Activated T-cell treated with anti-CD3 and anti-CD28 coated beads, Interleukin-2, amount 50 U/mL, for 72 hours (primary cell): ENCODE measurements around the gene WWOX. TPM values are rescaled to one million over a fixed set of nuclear protein-coding genes. Genes with fewer than 3 reads are reported as not detected.

Source experiments
- ATAC-seq, 2 donors: fragments of 150-1000 bp; cut with Tn5 transposase; replicated peaks in 1 of 2; 2 replicates each; pipeline ENCODE4 v1.10.0; 2021; ENCODE audit warnings: moderate library complexity in 2 of 2, mild to moderate bottlenecking in 1 of 2
- DNase-seq, 2 donors: peaks; one replicate each; pipeline ENCODE4 v3.0.0; 2021 to 2022; ENCODE audit warnings: mixed read lengths in 1 of 2
- H3K27ac Mint-ChIP-seq: one replicate; pipeline ENCODE4 v1.8.0; 2022; ENCODE audit warnings: mild to moderate bottlenecking, moderate library complexity, mixed read lengths
- H3K27me3 Mint-ChIP-seq: one replicate; pipeline ENCODE4 v1.8.0; 2022; ENCODE audit warnings: low read depth, mixed read lengths
- H3K36me3 Mint-ChIP-seq, 2 donors: one replicate each; pipeline ENCODE4 v1.8.0; 2022; ENCODE audit warnings: mixed read lengths in 2 of 2, mild to moderate bottlenecking in 1 of 2; ENCODE audit not compliant: insufficient read depth in 2 of 2
- H3K4me1 Mint-ChIP-seq: one replicate; pipeline ENCODE4 v1.8.0; 2022; ENCODE audit warnings: low read depth, mixed read lengths
- H3K4me3 Mint-ChIP-seq, 2 donors: one replicate each; pipeline ENCODE4 v1.8.0; 2022; ENCODE audit warnings: mild to moderate bottlenecking in 2 of 2, mixed read lengths in 2 of 2, moderate library complexity in 2 of 2
- H3K9me3 Mint-ChIP-seq, 2 donors: one replicate each; pipeline ENCODE4 v1.8.0; 2022; ENCODE audit warnings: mixed read lengths in 2 of 2
- total RNA-seq, 2 donors: library from RNA; stranded (reverse); gene quantifications; one replicate each; pipeline ENCODE4 v1.2.3, GENCODE V29; 2022

The WWOX gene
- total RNA-seq, 2 donors from 2014 or later: 21.2 to 21.5 TPM

GRCh38 chr16:78170494-78170933 lies 71.1 kb downstream of the WWOX start:
- H3K9me3 Mint-ChIP-seq: no peaks in the 10 kb centered on the region
- ATAC-seq (no peak), DNase-seq (no peak)
- H3K27me3 Mint-ChIP-seq: no peaks in the 10 kb centered on the region
- no peaks in the 10 kb centered on the region for H3K4me1 Mint-ChIP-seq
- peaks cover 0 to 6% of the 10 kb centered on the region in 2 donors for H3K36me3 Mint-ChIP-seq
- no peak overlapping the region for H3K27ac Mint-ChIP-seq
- no peak overlapping the region for H3K4me3 Mint-ChIP-seq

DNA sequence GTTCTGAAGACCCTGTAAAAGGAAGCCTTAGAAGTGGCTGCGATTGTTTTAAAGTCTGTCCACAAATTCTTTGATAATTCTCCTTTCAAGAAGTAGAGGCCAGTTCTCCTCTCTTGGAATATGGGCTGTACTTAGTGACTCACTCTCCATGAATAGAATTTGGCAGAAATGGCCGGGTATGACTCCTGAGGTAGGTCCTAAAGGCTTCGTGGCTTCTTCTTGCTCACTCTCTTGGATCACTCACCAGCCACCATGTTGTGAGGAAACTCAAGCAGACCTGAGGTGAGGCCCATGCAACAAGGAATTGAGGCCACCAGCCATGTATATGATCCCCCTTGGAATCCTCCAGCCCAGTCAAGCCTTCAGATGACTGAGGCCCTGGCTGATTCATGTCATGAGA lies 75.8 kb downstream of the WWOX start:
- Mint-ChIP-seq H3K9me3 (no peaks in the 10 kb centered on the region), H3K27ac (no peak overlapping the region), H3K4me1 (no peaks in the 10 kb centered on the region), H3K4me3 (no peak overlapping the region), H3K36me3 (peaks cover 2 to 3% of the 10 kb centered on the region in 2 donors), H3K27me3 (no peaks in the 10 kb centered on the region)
- DNase-seq (no peak), ATAC-seq (no peak)

- Mint-ChIP-seq H3K9me3 (no peaks in the 10 kb centered on the region), H3K4me3 (no peak overlapping the region), H3K27ac (no peak overlapping the region), H3K27me3 (no peaks in the 10 kb centered on the region), H3K4me1 (no peaks in the 10 kb centered on the region), H3K36me3 (peaks cover 2 to 3% of the 10 kb centered on the region in 2 donors)
- no peak for ATAC-seq
- no peak for DNase-seq
Observed at GRCh38 chr16:78176435-78176834, 77.0 kb downstream of the WWOX start.

DNA sequence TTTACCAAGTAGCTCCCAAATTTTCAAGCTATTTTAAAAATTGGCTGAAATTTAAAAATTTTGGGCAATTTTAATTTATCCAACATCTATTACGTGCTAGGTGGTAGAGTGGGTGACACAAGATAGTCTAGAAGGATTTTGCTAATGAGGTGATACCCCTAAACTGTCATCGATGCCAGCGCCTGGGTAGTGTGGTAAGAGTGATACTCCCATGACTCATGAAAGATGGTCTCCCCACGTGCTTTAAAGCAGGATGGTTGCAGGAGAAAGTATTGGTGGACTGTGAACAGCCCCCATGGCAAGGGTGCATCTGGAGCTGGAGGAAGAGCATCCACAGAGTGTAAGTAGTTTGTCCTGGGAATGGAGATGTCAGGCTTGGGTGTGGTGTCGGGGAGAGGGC lies 77.8 kb downstream of the WWOX start:
- ATAC-seq (no peak), DNase-seq (no peak)
- H3K9me3 Mint-ChIP-seq: no peaks in the 10 kb centered on the region
- H3K4me3 Mint-ChIP-seq: no peak overlapping the region
- no peak overlapping the region for H3K27ac Mint-ChIP-seq
- no peaks in the 10 kb centered on the region for H3K4me1 Mint-ChIP-seq
- no peaks in the 10 kb centered on the region for H3K27me3 Mint-ChIP-seq
- H3K36me3 Mint-ChIP-seq: peaks cover 2 to 3% of the 10 kb centered on the region in 2 donors

- no peak for DNase-seq
- Mint-ChIP-seq H3K27me3 (no peaks in the 10 kb centered on the region), H3K9me3 (no peaks in the 10 kb centered on the region), H3K4me1 (no peaks in the 10 kb centered on the region), H3K4me3 (no peak overlapping the region), H3K27ac (no peak overlapping the region), H3K36me3 (peaks cover 2 to 3% of the 10 kb centered on the region in 2 donors)
- ATAC-seq: no peak
Observed at GRCh38 chr16:78177987-78178386, 78.5 kb downstream of the WWOX start.

GRCh38 chr16:78179666-78180065 lies 80.2 kb downstream of the WWOX start:
- no peak overlapping the region for H3K4me3 Mint-ChIP-seq
- no peak overlapping the region for H3K27ac Mint-ChIP-seq
- H3K27me3 Mint-ChIP-seq: no peaks in the 10 kb centered on the region
- H3K9me3 Mint-ChIP-seq: no peaks in the 10 kb centered on the region
- H3K36me3 Mint-ChIP-seq: peaks cover 0 to 2% of the 10 kb centered on the region in 2 donors
- H3K4me1 Mint-ChIP-seq: no peaks in the 10 kb centered on the region
- ATAC-seq (no peak), DNase-seq (no peak)

- no peaks in the 10 kb centered on the region for H3K9me3 Mint-ChIP-seq
- no peak for ATAC-seq
- H3K27ac Mint-ChIP-seq: no peak overlapping the region
- H3K4me1 Mint-ChIP-seq: no peaks in the 10 kb centered on the region
- no peak overlapping the region for H3K4me3 Mint-ChIP-seq
- no peak for DNase-seq
- peaks cover 0 to 2% of the 10 kb centered on the region in 2 donors for H3K36me3 Mint-ChIP-seq
- no peaks in the 10 kb centered on the region for H3K27me3 Mint-ChIP-seq
Observed at GRCh38 chr16:78180349-78180748, 80.9 kb downstream of the WWOX start.

DNA sequence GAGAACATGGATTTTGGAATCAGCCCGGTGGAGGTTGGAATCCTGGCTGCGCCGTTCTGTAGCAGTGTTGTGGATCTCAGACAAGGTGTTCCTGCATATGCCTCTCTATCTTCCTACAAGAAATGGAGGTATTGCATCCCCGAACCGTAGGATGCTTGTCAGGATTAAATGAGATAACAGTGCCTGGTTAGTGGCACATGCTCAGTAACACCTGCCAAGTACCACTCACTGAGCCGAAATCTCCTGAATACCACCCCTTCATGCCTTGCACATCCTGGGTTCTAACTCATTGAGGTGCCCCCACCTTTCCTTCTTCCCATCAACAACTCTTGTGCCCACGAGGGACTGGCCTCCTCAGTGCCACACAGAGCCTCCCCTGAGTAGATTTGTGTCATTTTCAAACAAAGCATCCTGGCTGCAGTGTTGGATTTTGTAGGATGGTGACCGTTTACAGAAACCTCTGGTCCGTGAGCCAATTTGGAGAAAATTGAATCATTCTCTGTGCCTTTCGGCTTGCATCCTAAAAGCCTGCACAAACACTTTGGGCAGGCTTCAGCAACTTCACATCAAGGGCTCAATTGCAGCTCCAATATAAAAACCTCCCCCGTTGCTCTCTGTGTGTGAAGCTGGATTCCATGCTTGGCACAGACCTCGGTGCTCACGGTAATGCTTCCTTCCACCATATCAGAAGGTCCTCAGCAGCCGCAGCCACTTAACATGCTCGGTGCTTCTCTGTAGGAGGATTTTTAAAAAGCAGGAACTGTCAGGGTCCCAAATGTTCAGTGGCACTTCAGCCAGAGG lies 84.2 kb downstream of the WWOX start:
- peaks cover 0 to 1% of the 10 kb centered on the region in 2 donors for H3K36me3 Mint-ChIP-seq
- no peaks in the 10 kb centered on the region for H3K4me1 Mint-ChIP-seq
- no peaks in the 10 kb centered on the region for H3K27me3 Mint-ChIP-seq
- H3K9me3 Mint-ChIP-seq: no peaks in the 10 kb centered on the region
- ATAC-seq: no peak
- no peak for DNase-seq
- H3K4me3 Mint-ChIP-seq: no peak overlapping the region
- no peak overlapping the region for H3K27ac Mint-ChIP-seq

DNA sequence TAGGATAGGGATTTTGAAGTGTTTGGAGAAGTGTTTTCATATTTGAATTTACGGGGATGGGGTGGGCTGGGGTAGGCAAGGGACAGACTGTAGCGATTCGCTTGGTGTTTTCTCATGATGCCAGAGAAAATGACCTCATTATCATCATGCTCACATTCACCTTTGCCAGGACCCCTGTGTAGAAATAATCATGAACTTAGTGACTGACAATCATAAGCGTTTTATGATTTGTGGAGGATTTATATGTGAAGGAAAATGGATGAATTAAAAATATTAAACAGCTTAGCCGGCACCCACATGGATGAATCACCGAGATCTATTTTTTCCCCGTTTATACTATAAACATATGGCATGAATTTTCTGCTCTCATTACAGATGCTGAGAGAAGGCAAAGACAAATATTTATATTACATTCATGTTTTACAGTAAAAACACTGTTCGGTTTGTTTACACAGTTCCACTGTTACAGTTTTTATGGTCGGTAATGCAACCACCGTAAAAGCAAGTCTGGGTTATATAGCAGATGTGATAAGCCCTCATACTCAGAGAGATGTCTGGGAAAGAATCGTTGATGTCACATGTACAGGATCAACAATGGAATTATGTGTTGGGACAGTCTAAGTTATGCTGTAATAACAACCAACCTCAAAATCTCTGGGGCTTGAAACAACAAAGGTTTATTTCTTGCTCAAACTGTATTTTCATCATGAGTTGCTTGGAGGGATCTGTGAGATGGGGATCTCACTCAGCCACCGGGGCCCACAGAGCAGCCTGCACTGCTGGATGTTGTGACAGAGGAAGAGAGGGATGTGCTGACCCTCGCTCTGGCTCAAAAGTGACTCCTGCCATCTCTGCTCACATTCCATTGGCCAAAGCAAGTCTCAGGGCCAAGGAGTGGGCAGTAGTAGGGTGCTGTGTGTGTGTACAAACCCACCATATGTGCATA lies 85.1 kb downstream of the WWOX start:
- Mint-ChIP-seq H3K36me3 (peaks cover 0 to 4% of the 10 kb centered on the region in 2 donors), H3K27ac (no peak overlapping the region), H3K4me1 (no peaks in the 10 kb centered on the region), H3K27me3 (no peaks in the 10 kb centered on the region), H3K4me3 (no peak overlapping the region), H3K9me3 (no peaks in the 10 kb centered on the region)
- DNase-seq (no peak), ATAC-seq (no peak)

- Mint-ChIP-seq H3K9me3 (peaks cover 0 to 4% of the 10 kb centered on the region in 2 donors), H3K36me3 (peaks cover 0 to 4% of the 10 kb centered on the region in 2 donors), H3K27me3 (no peaks in the 10 kb centered on the region), H3K27ac (no peak overlapping the region), H3K4me1 (no peaks in the 10 kb centered on the region), H3K4me3 (no peak overlapping the region)
- DNase-seq (no peak), ATAC-seq (no peak)
Observed at GRCh38 chr16:78189121-78189520, 89.7 kb downstream of the WWOX start.

DNA sequence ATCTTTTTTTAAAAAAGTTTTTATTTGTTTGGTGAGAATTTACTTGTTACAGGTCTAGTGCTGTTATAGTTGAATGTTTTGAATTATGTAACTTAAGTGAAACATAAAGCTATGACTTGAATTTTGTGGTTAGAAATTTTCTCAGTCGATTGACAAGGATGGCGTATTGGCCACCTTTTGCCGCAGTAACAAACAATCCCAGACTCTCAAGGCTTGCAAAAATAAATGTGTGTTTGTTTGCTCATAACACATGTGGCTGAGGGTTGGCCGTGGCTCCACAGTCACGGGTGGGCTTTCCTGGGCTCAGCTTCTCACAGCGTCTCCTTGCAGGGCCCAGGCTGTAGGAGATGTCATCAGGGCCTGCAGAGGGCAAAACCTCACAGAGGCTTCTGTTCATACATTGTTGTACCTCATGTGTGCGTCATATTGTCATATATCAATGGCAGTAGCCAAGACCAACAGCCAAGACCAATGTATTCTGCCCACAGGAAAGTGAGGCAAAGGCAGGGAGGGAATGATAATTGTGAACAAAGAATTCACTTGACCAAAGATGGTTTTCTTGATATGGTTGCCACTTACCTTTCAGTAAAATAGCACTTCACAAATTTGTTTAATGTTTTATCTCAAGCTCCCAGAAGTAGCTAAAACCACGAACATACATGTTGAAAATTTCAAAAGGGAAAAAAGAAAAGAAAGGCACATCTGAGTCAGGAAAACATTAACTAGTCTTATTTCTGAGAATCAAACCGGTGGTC lies 93.5 kb downstream of the WWOX start:
- peaks cover 0 to 4% of the 10 kb centered on the region in 2 donors for H3K9me3 Mint-ChIP-seq
- DNase-seq (no peak), ATAC-seq (no peak)
- H3K27me3 Mint-ChIP-seq: no peaks in the 10 kb centered on the region
- H3K36me3 Mint-ChIP-seq: peaks cover 0 to 4% of the 10 kb centered on the region in 2 donors
- H3K27ac Mint-ChIP-seq: no peak overlapping the region
- H3K4me1 Mint-ChIP-seq: no peaks in the 10 kb centered on the region
- H3K4me3 Mint-ChIP-seq: no peak overlapping the region

- DNase-seq: no peak
- H3K4me3 Mint-ChIP-seq: no peak overlapping the region
- no peaks in the 10 kb centered on the region for H3K36me3 Mint-ChIP-seq
- H3K27me3 Mint-ChIP-seq: no peaks in the 10 kb centered on the region
- ATAC-seq: no peak
- H3K4me1 Mint-ChIP-seq: no peaks in the 10 kb centered on the region
- H3K27ac Mint-ChIP-seq: no peak overlapping the region
- H3K9me3 Mint-ChIP-seq: peaks cover 0 to 4% of the 10 kb centered on the region in 2 donors
Observed at GRCh38 chr16:78194948-78195347, 95.5 kb downstream of the WWOX start.

GRCh38 chr16:78195797-78196196 lies 96.3 kb downstream of the WWOX start:
- ATAC-seq: no peak
- Mint-ChIP-seq H3K9me3 (peaks cover 0 to 2% of the 10 kb centered on the region in 2 donors), H3K27ac (no peak overlapping the region), H3K27me3 (no peaks in the 10 kb centered on the region), H3K4me3 (no peak overlapping the region), H3K4me1 (no peaks in the 10 kb centered on the region), H3K36me3 (no peaks in the 10 kb centered on the region)
- no peak for DNase-seq
